Fibroblast of skin of scalp (primary cell): ENCODE results near the gene ZMYND12.

Experiments
- DNase-seq: peaks from one replicate; pipeline ENCODE4 v3.0.0-alpha.2; 2013

Gene ZMYND12

GRCh38 chr1:42434340-42434739, 21.5 kb downstream of the ZMYND12 start:
- DNase-seq, result no peak

- DNase-seq, result no peak
These were observed 22.5 kb downstream of the ZMYND12 start for GRCh38 chr1:42433369-42433768.

- no peak for DNase-seq
These were observed 23.1 kb downstream of the ZMYND12 start for GRCh38 chr1:42432714-42433113.

GRCh38 chr1:42431514-42431913, 24.3 kb downstream of the ZMYND12 start:
- DNase-seq, result no peak

GRCh38 chr1:42430286-42431135, 25.3 kb downstream of the ZMYND12 start:
- DNase-seq, result no peak

GRCh38 chr1:42429603-42430002, 26.2 kb downstream of the ZMYND12 start:
- DNase-seq, result no peak

- no peak for DNase-seq
These were observed 28.6 kb downstream of the ZMYND12 start for GRCh38 chr1:42427240-42427639.

- peak; percentile 16 for DNase-seq
These were observed 31.6 kb downstream of the ZMYND12 start for GRCh38 chr1:42424201-42424600.

- DNase-seq, result no peak
These were observed 32.1 kb downstream of the ZMYND12 start for GRCh38 chr1:42423681-42424080.

- DNase-seq, result peak; percentile 56
These were observed 33.1 kb downstream of the ZMYND12 start for GRCh38 chr1:42422737-42423136.

GRCh38 chr1:42420911-42421585, 34.8 kb downstream of the ZMYND12 start:
- DNase-seq, result peak; percentile 92

GRCh38 chr1:42420121-42420520, 35.7 kb downstream of the ZMYND12 start:
- DNase-seq, result no peak

GRCh38 chr1:42419126-42419821, 36.5 kb downstream of the ZMYND12 start:
- DNase-seq, result no peak

GRCh38 chr1:42418516-42418915, 37.3 kb downstream of the ZMYND12 start:
- no peak for DNase-seq

GRCh38 chr1:42417166-42417565, 38.7 kb downstream of the ZMYND12 start:
- no peak for DNase-seq

GRCh38 chr1:42414551-42415496, 41.0 kb downstream of the ZMYND12 start:
- no peak for DNase-seq

- DNase-seq, result no peak
These were observed 51.9 kb downstream of the ZMYND12 start for GRCh38 chr1:42403880-42404400.

GRCh38 chr1:42399315-42400100, 56.3 kb downstream of the ZMYND12 start:
- no peak for DNase-seq

GRCh38 chr1:42392967-42393848, 62.6 kb downstream of the ZMYND12 start:
- no peak for DNase-seq

- no peak for DNase-seq
These were observed 63.6 kb downstream of the ZMYND12 start for GRCh38 chr1:42392255-42392654.
